GM12874 (cell line): ENCODE measurements around the gene RAB11FIP4.

Experiments used
- CTCF ChIP-seq: IDR thresholded peaks from 2 replicates; pipeline ENCODE4 v1.5.1; 2011; ENCODE audit warnings: low read depth, mild to moderate bottlenecking, control low read depth, low read length, moderate library complexity; ENCODE audit not compliant: insufficient read depth

RAB11FIP4 gene

DNA sequence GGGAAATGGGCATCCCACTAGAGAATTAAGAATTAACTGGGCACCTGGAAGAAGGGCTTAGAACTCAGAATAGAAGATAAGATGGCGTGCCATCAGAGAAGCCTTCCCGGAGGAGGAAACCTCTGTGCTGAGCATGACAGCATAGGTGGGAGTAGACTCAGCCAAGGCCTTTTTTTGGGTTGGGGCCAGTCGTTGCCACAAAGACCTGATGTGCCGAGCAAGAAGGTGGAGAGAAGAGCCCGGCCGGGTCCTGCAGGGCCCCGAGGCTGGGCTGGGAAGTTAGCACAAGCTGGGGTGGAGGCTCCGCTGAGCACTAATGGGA is 1.1 kb upstream of the RAB11FIP4 start:
- TF ChIP-seq CTCF = no peak

- TF ChIP-seq CTCF = no peak
Measured at GRCh38 chr17:31390748-31391495, 553 bp upstream of the RAB11FIP4 start.

- TF ChIP-seq CTCF = no peak
Measured at GRCh38 chr17:31392002-31392855, 754 bp downstream of the RAB11FIP4 start.

DNA sequence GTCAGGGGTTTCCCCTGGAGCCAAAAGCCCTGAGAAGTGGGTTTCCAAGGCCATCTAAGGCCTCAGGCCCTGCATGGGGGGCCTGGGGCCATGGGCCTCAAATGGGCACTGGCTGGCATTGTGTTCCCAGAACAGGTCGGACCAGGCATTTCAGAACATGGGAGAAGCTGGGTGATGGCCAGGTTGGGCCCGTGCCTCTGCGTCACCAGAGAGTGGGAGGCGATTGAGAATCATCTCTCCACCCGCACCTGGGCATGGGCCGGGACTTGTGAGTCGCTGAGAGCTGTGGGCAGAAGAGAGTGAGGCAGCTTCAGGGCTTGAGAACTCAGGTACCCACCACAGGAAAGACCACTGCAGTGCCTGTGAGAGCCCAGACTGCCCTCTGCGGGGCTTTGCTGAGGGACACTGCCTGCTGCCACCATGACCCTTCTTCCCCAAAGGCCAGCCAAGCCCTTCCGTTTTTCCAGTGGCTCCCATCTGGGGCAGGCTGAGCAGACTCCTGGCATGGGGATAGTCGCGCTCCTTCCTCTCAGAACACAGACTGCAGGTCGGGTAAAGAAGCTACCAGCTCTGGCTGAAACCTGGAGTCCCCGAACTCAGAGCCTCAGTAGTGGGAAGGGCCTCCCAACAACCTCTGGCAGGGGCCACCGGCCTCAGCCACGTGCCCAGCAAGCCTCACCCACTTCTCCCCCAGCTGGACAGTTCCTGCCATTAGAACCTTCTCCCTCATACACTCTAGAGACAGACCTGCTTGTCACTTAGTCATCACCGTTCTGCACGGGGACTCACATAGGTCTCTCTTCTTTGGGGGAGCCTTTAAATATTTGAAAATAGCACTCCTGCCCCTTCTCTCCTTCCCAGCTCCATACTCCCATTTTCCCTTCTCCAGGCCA is 1.6 kb downstream of the RAB11FIP4 start:
- no peak for TF ChIP-seq CTCF

GRCh38 chr17:31393749-31394146 is 2.3 kb downstream of the RAB11FIP4 start:
- TF ChIP-seq CTCF = no peak

DNA sequence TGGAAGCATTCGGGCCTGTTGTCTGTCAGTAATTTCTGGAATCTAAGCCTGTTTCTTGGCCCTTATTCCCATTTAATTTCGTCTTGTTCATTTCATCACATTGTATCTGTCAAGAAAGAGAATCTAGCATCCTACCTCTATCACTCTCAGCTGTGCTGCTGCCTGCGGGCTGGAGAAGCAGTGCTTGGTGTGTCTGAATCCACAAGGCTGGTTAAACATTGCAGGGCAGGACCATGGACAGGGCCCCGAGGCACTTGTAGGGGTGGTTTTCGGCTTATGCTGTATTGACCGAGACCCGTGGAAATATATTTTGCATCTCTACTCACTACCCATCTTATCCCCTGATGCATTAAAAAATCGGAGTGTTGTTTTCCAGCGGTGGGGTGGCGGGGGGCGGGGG is 3.1 kb downstream of the RAB11FIP4 start:
- no peak for TF ChIP-seq CTCF
